CD4-positive, alpha-beta T cell (primary cell): ENCODE measurements around the gene SOHLH1. TPM values are rescaled to one million over a fixed set of nuclear protein-coding genes. Genes with fewer than 3 reads are reported as not detected.

Experiments
- ATAC-seq: fragments of 200-7000 bp; cut with Tn5 transposase; one replicate; pipeline ENCODE4 v1.10.0; 2022; ENCODE audit warnings: mild to moderate bottlenecking; ENCODE audit not compliant: poor library complexity
- CTCF ChIA-PET: fragments of 350-600 bp; sonication (Branson Sonifier 250); formaldehyde crosslinking; loops from one replicate; lab custom pipeline; 2021; ENCODE audit warnings: antibody characterized with exemption, inconsistent platforms; lab: Charles Lee
- POLR2A ChIA-PET: fragments of 350-600 bp; sonication (Branson Sonifier 250); formaldehyde crosslinking; loops from one replicate; lab custom pipeline; 2021; ENCODE audit warnings: antibody characterized with exemption, inconsistent platforms; lab: Charles Lee
- DNase-seq, 14 experiments: peaks; one replicate each; pipeline ENCODE4 v3.0.0-alpha.2; 2013 to 2020; ENCODE audit warnings: mixed read lengths in 2 of 14
- H3K27ac ChIP-seq, 2 donors: one replicate each; pipeline versions ENCODE4 v1.5.1 to v1.7.0; 2013; ENCODE audit warnings: low read length in 2 of 2, low read depth in 1 of 2, mild to moderate bottlenecking in 1 of 2
- H3K27me3 ChIP-seq, 2 experiments: 1 replicate in 1 of 2; 2 replicates in 1 of 2; pipeline versions ENCODE4 v1.6.1 to v1.7.0; 2013; ENCODE audit warnings: low read length in 2 of 2, control low read depth in 1 of 2, mild to moderate bottlenecking in 1 of 2, moderate library complexity in 1 of 2; ENCODE audit not compliant: insufficient read depth in 2 of 2, control insufficient read depth in 1 of 2
- H3K36me3 ChIP-seq: one replicate; pipeline ENCODE4 v1.6.1; 2013; ENCODE audit warnings: low read length, control low read depth; ENCODE audit not compliant: insufficient read depth
- H3K4me1 ChIP-seq: one replicate; pipeline ENCODE4 v1.6.1; 2013; ENCODE audit warnings: low read length, control low read depth; ENCODE audit not compliant: insufficient read depth
- H3K4me3 ChIP-seq: one replicate; pipeline ENCODE4 v1.5.1; 2013; ENCODE audit warnings: mild to moderate bottlenecking, low read length, moderate library complexity
- H3K9me3 ChIP-seq, 2 experiments: 1 replicate in 1 of 2; 2 replicates in 1 of 2; pipeline versions ENCODE4 v1.6.1 to v1.7.0; 2013; ENCODE audit warnings: low read length in 2 of 2, mild to moderate bottlenecking in 2 of 2, control low read depth in 1 of 2, moderate library complexity in 1 of 2; ENCODE audit not compliant: control insufficient read depth in 1 of 2, insufficient read depth in 1 of 2
- H3K27ac Mint-ChIP-seq: one replicate; pipeline ENCODE4 v1.8.0; 2020; ENCODE audit warnings: mixed read lengths
- H3K27me3 Mint-ChIP-seq: one replicate; pipeline ENCODE4 v1.8.0; 2021; ENCODE audit warnings: mixed read lengths
- H3K36me3 Mint-ChIP-seq: one replicate; pipeline ENCODE4 v1.8.0; 2021; ENCODE audit warnings: low read depth, mixed read lengths
- H3K4me1 Mint-ChIP-seq: one replicate; pipeline ENCODE4 v1.8.0; 2021; ENCODE audit warnings: low read depth, mixed read lengths
- H3K4me3 Mint-ChIP-seq: one replicate; pipeline ENCODE4 v1.8.0; 2020; ENCODE audit warnings: mild to moderate bottlenecking, mixed read lengths
- H3K9me3 Mint-ChIP-seq: one replicate; pipeline ENCODE4 v1.8.0; 2020; ENCODE audit warnings: mixed read lengths
- CTCF ChIP-seq: fragments of 200-600 bp; IDR thresholded peaks from one replicate; pipeline ENCODE4 v1.8.0; 2022; ENCODE audit warnings: antibody characterized with exemption, mild to moderate bottlenecking
- intact Hi-C, 2 experiments: fragments of 100-400 bp; cut with DNase I in 1 of 2; cut with micrococcal nuclease in 1 of 2; formaldehyde crosslinking; loops; one replicate each; pipeline versions ENCODE4 v1.15.1 to v1.9.0; 2023 to 2025; cut with DNase I, micrococcal nuclease
- total RNA-seq, 174 experiments: library from RNA in 2 of 174; stranded (reverse) in 2 of 174; gene quantifications; one replicate each; pipeline ENCODE4 v1.2.3 and lab custom pipeline; 2021 to 2026

The SOHLH1 gene
- total RNA-seq, 2 experiments from 2014 or later: not detected

DNA sequence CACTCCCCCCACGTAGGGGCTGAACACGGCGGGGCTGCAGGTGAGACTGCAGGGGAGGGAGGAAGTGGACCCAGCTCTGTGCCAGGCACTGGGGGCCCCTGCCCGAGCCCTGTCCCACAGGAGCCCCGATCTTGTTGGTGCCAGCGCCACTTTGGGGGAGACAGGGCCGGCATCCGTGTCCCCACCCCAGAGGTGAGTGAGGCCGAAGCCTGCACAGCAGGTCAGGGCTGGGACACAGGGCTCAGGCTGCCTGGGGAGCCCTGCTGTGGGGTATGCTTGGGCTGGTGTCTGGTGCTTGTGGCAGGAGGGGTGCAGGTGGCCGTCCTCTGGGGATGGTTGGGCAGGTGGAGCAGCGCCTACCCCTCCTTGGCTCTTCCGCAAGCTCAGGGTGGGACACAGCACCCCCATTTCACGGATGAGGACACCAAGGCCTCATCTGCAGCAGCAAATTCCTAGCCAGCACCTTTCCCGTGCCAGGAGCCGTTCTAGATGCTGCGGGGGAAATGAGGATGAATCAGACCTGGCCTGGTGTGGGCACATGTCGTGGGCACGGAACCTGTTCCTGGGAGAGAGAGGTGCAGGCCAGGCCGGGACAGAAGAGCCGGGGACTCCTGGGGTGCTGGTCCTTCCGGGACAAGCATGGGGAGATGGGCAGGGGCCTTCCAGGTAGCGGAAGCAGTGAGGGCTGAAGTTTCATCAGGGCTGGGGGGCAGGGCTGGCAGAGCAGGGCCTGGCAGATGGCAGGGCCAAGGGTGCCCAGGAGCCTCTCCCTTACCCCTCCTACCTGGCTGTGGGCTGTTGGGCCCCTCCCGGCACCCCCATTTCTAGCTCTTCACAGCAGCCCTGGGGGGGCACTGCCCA lies 37.9 kb upstream of the SOHLH1 start:
- ATAC-seq (no peak), DNase-seq (no peak)
- no peaks in the 10 kb centered on the region for H3K36me3 ChIP-seq
- TF ChIP-seq CTCF: no peak
- H3K4me1 ChIP-seq: no peaks in the 10 kb centered on the region
- Mint-ChIP-seq H3K36me3 (no peaks in the 10 kb centered on the region), H3K27ac (no peak overlapping the region), H3K4me1 (no peaks in the 10 kb centered on the region), H3K9me3 (no peaks in the 10 kb centered on the region), H3K4me3 (no peak overlapping the region), H3K27me3 (peaks cover 21% of the 10 kb centered on the region)
- H3K4me3 ChIP-seq: no peak overlapping the region
- H3K27me3 ChIP-seq: peaks cover 14 to 19% of the 10 kb centered on the region in 2 experiments
- H3K27ac ChIP-seq: no peak overlapping the region
- peaks cover 0 to 19% of the 10 kb centered on the region in 2 experiments for H3K9me3 ChIP-seq
- intact Hi-C loops: no loop called here
- ChIA-PET POLR2A (no interaction called here), CTCF (no interaction called here)

GRCh38 chr9:135736272-135736978 lies 37.1 kb upstream of the SOHLH1 start:
- no peak for TF ChIP-seq CTCF
- DNase-seq: no peak
- ChIA-PET CTCF (no interaction called here), POLR2A (no interaction called here)
- peaks cover 3% of the 10 kb centered on the region for H3K9me3 Mint-ChIP-seq
- Histone ChIP-seq H3K4me1 (no peaks in the 10 kb centered on the region), H3K36me3 (no peaks in the 10 kb centered on the region), H3K27ac (no peak overlapping the region), H3K27me3 (peaks cover 14 to 19% of the 10 kb centered on the region in 2 experiments), H3K4me3 (no peak overlapping the region), H3K9me3 (peaks cover 3 to 21% of the 10 kb centered on the region in 2 experiments)
- H3K27me3 Mint-ChIP-seq: peaks cover 21% of the 10 kb centered on the region
- no peak overlapping the region for H3K4me3 Mint-ChIP-seq
- ATAC-seq: no peak
- no peaks in the 10 kb centered on the region for H3K4me1 Mint-ChIP-seq
- no peak overlapping the region for H3K27ac Mint-ChIP-seq
- H3K36me3 Mint-ChIP-seq: no peaks in the 10 kb centered on the region
- intact Hi-C loops: no loop called here

GRCh38 chr9:135734616-135735144 lies 35.4 kb upstream of the SOHLH1 start:
- POLR2A ChIA-PET: no interaction called here

More at GRCh38 chr9:135734616-135735144, 35.4 kb upstream of the SOHLH1 start:
- H3K4me1 Mint-ChIP-seq: no peaks in the 10 kb centered on the region
- DNase-seq (no peak), ATAC-seq (no peak)
- Histone ChIP-seq H3K9me3 (peaks cover 8 to 25% of the 10 kb centered on the region in 2 experiments), H3K36me3 (no peaks in the 10 kb centered on the region), H3K4me3 (no peak overlapping the region), H3K27me3 (peaks cover 14 to 19% of the 10 kb centered on the region in 2 experiments), H3K27ac (no peak overlapping the region), H3K4me1 (no peaks in the 10 kb centered on the region)
- intact Hi-C loops: no loop called here
- no peak for TF ChIP-seq CTCF
- H3K4me3 Mint-ChIP-seq: no peak overlapping the region
- peaks cover 20% of the 10 kb centered on the region for H3K27me3 Mint-ChIP-seq
- CTCF ChIA-PET: no interaction called here
- H3K9me3 Mint-ChIP-seq: peaks cover 9% of the 10 kb centered on the region
- H3K27ac Mint-ChIP-seq: no peak overlapping the region
- H3K36me3 Mint-ChIP-seq: no peaks in the 10 kb centered on the region
